MM.1S (cell line): Measurements from ENCODE around the gene KANSL2.

Experiments used
- DNase-seq: peaks from one replicate; pipeline ENCODE4 v3.0.0-alpha.2; 2015
- H2AFZ ChIP-seq: fragments of 300-600 bp; sonication (generic); 2 replicates; pipeline ENCODE4 v1.6.0; 2016; ENCODE audit warnings: antibody characterized with exemption, low read length
- H3F3A ChIP-seq: fragments of 300-600 bp; sonication (generic); 2 replicates; pipeline ENCODE4 v1.6.1; 2016; ENCODE audit warnings: mild to moderate bottlenecking, antibody characterized with exemption, low read length, moderate library complexity, mixed read lengths; ENCODE audit not compliant: insufficient read depth
- H3K27ac ChIP-seq: fragments of 300-600 bp; sonication (generic); 2 replicates; pipeline ENCODE4 v1.5.1; 2016; ENCODE audit warnings: mild to moderate bottlenecking, low read length
- H3K27me3 ChIP-seq: fragments of 300-600 bp; sonication (generic); replicated peaks from 2 replicates; pipeline ENCODE4 v1.6.0; 2016; ENCODE audit warnings: low read length; ENCODE audit not compliant: insufficient read depth
- H3K36me3 ChIP-seq: fragments of 300-600 bp; sonication (generic); replicated peaks from 2 replicates; pipeline ENCODE4 v1.6.1; 2016; ENCODE audit warnings: mild to moderate bottlenecking, low read length, mixed read lengths; ENCODE audit not compliant: insufficient read depth
- H3K4me1 ChIP-seq: fragments of 300-600 bp; sonication (generic); 2 replicates; pipeline ENCODE4 v1.6.1; 2016; ENCODE audit warnings: low read length, mixed read lengths
- H3K4me2 ChIP-seq: fragments of 300-600 bp; sonication (generic); 2 replicates; pipeline ENCODE4 v1.6.0; 2016; ENCODE audit warnings: low read depth, low read length
- H3K4me3 ChIP-seq: fragments of 300-600 bp; sonication (generic); 2 replicates; pipeline ENCODE4 v1.5.1; 2016; ENCODE audit warnings: low read length, mixed read lengths
- H3K79me2 ChIP-seq: fragments of 300-600 bp; sonication (generic); 2 replicates; pipeline ENCODE4 v1.6.1; 2016; ENCODE audit warnings: mixed run types, low read length, mixed read lengths
- H3K9ac ChIP-seq: fragments of 300-600 bp; sonication (generic); 2 replicates; pipeline ENCODE4 v1.6.1; 2016; ENCODE audit warnings: low read length, mixed read lengths
- H3K9me2 ChIP-seq: fragments of 300-600 bp; sonication (generic); replicated peaks from 2 replicates; pipeline ENCODE4 v1.6.1; 2016; ENCODE audit warnings: mild to moderate bottlenecking, low read length, mixed read lengths; ENCODE audit not compliant: insufficient read depth
- H3K9me3 ChIP-seq: fragments of 300-600 bp; sonication (generic); replicated peaks from 2 replicates; pipeline ENCODE4 v1.6.1; 2016; ENCODE audit warnings: mild to moderate bottlenecking, low read length, mixed read lengths; ENCODE audit not compliant: insufficient read depth
- H4K20me1 ChIP-seq: fragments of 300-600 bp; sonication (generic); 2 replicates; pipeline ENCODE4 v1.6.1; 2016; ENCODE audit warnings: mild to moderate bottlenecking, low read length, moderate library complexity, mixed read lengths; ENCODE audit not compliant: insufficient read depth
- CTCF ChIP-seq: fragments of 300-600 bp; sonication (generic); IDR thresholded peaks from 2 replicates; pipeline ENCODE4 v1.5.1; 2016; ENCODE audit warnings: antibody characterized with exemption, low read length, mixed read lengths
- EZH2 ChIP-seq: fragments of 300-600 bp; sonication (generic); optimal IDR thresholded peaks from 2 replicates; pipeline ENCODE3; 2017; ENCODE audit warnings: low read depth, mild to moderate bottlenecking, antibody characterized with exemption, low read length, mixed read lengths
- EZH2phosphoT487 ChIP-seq: fragments of 300-600 bp; sonication (generic); IDR thresholded peaks from 2 replicates; pipeline ENCODE4 v1.6.1; 2018; ENCODE audit warnings: antibody characterized with exemption, low read length

KANSL2 gene

DNA sequence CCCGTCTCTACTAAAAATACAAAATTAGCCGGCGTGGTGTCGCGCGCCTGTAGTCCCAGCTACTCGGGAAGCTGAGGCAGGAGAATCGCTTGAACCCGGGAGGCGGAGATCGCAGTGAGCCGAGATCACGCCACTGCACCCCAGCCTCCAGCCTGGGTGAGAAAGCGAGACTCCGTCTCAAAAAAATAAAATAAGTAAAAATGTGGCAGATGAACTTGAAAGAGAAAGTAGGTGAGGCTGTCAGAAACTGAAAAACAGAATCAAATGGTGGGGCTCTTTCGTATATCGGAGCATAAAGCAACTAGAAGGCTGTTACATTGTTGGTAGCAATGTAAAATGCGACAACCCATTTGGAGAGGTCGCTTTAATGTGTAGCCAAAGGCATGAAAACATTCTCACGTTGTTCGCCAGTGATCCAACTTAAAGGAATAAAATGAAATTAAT lies 35.2 kb upstream of the KANSL2 start:
- peak overlapping the region; percentile 87 for H3K4me3 ChIP-seq
- peak overlapping the region; percentile 96 for H3K27ac ChIP-seq
- peaks cover 23% of the 10 kb centered on the region for H3F3A ChIP-seq
- DNase-seq: peak; percentile 48
- no peaks in the 10 kb centered on the region for H3K9me2 ChIP-seq
- H3K27me3 ChIP-seq: no peaks in the 10 kb centered on the region
- H4K20me1 ChIP-seq: 0 out of 2 replicates have a peak, but pooled peaks cover 4% of the 10 kb centered on the region
- peak overlapping the region; percentile 96 for H3K9ac ChIP-seq
- H3K36me3 ChIP-seq: peaks cover 4% of the 10 kb centered on the region
- peaks cover 10% of the 10 kb centered on the region for H3K4me1 ChIP-seq
- H3K79me2 ChIP-seq: peaks cover 42% of the 10 kb centered on the region
- H2AFZ ChIP-seq: peak overlapping the region; percentile 83
- peak overlapping the region; percentile 60 for H3K4me2 ChIP-seq
- no peak for TF ChIP-seq CTCF
- no peaks in the 10 kb centered on the region for H3K9me3 ChIP-seq

DNA sequence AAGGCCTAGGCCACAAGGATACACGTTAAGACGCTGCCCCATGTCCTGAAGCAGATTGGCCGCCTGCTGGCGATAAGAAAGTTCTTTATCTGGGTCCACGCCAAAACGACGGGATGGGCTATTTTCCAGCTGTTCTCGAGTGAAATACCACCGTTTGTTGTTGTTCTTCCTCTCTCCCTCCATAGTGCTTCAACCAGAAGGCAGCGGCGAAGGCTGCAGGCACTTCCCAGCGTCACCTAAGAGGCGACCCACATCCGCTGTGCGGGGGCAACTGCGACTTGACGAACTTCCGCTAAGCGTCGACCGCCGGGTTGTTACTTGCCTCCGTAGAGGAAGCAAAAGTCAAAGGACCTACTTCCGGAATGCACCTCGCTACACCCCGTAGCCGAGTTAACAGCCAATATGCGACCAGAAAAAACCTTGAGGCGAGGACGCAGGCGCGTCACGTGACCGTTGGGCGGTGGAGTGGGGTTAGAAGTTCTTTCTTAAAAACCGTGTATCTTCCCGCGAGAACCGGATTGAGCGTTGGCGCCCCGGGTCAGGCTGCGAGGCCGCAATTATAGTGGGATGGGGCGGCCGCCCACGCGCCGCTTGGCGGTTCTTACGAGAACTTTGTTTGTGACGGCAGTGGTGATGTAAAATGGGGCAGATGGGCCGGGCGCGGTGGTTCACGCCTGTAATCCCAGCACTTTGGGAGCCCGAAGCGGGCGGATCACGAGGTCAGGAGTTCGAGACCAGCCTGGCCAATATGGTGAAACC lies 34.6 kb upstream of the KANSL2 start, which contains the start of gene CCNT1:
TSS of gene CCNT1 (minus strand) at position 215 of the 759 bp plus-strand sequence. CDS start at position 183, 32 bp downstream.
- no peaks in the 10 kb centered on the region for H3K9me3 ChIP-seq
- H3K4me1 ChIP-seq: peaks cover 10% of the 10 kb centered on the region
- peak; percentile 100 for DNase-seq
- peaks cover 23% of the 10 kb centered on the region for H3F3A ChIP-seq
- peaks cover 4% of the 10 kb centered on the region for H3K36me3 ChIP-seq
- peak within 1 kb of the TSS; percentile 87 for H3K4me2 ChIP-seq
- 0 out of 2 replicates have a peak, but pooled peaks cover 4% of the 10 kb centered on the region for H4K20me1 ChIP-seq
- H3K27me3 ChIP-seq: no peaks in the 10 kb centered on the region
- peak within 1 kb of the TSS; percentile 87 for H3K4me3 ChIP-seq
- peak within 1 kb of the TSS; percentile 96 for H3K9ac ChIP-seq
- no peaks in the 10 kb centered on the region for H3K9me2 ChIP-seq
- peak within 1 kb of the TSS; percentile 83 for H2AFZ ChIP-seq
- TF ChIP-seq EZH2: no peak
- no peak for TF ChIP-seq EZH2phosphoT487
- peak; percentile 6; the same call in 1 of the 2 replicates for TF ChIP-seq CTCF
- H3K79me2 ChIP-seq: peaks cover 48% of the 10 kb centered on the region
- H3K27ac ChIP-seq: peak within 1 kb of the TSS; percentile 96

DNA sequence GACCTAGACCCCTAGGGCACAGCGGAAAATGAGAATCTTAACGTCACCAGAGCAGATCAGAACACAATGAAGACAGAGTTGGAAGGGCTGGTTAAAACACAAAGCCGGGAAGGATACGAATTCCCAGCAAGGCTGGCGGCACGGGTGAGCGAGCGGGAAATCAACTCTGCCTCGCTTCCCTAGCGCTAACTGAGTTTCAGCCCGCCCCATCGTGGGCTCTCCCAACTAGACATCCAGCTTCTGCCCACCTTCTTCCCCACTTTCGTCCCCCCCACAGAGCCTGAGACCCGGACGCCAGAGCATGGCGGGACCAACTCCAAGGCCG lies 34.1 kb upstream of the KANSL2 start:
- H3K4me2 ChIP-seq: peak overlapping the region; percentile 87
- H3K4me1 ChIP-seq: peaks cover 10% of the 10 kb centered on the region
- H3K4me3 ChIP-seq: peak overlapping the region; percentile 87
- H3K36me3 ChIP-seq: peaks cover 4% of the 10 kb centered on the region
- H3K27ac ChIP-seq: peak overlapping the region; percentile 96
- H3K27me3 ChIP-seq: no peaks in the 10 kb centered on the region
- TF ChIP-seq EZH2phosphoT487: no peak
- no peak for TF ChIP-seq CTCF
- no peak for TF ChIP-seq EZH2
- peaks cover 23% of the 10 kb centered on the region for H3F3A ChIP-seq
- no peaks in the 10 kb centered on the region for H3K9me2 ChIP-seq
- H3K9me3 ChIP-seq: no peaks in the 10 kb centered on the region
- no peak for DNase-seq
- H4K20me1 ChIP-seq: 0 out of 2 replicates have a peak, but pooled peaks cover 4% of the 10 kb centered on the region
- H3K79me2 ChIP-seq: peaks cover 52% of the 10 kb centered on the region
- H2AFZ ChIP-seq: peak overlapping the region; percentile 54
- peak overlapping the region; percentile 96 for H3K9ac ChIP-seq
